Measurements from ENCODE around the gene TSPAN14. TPM values are rescaled to one million over a fixed set of nuclear protein-coding genes. Genes with fewer than 3 reads are reported as not detected.

The TSPAN14 gene
- total and polyA plus RNA-seq, 2 of the 8 experiments (the other 6 are each of a cell fraction or from before 2014, with no cell fraction given): 47.4 to 57.8 TPM

DNA sequence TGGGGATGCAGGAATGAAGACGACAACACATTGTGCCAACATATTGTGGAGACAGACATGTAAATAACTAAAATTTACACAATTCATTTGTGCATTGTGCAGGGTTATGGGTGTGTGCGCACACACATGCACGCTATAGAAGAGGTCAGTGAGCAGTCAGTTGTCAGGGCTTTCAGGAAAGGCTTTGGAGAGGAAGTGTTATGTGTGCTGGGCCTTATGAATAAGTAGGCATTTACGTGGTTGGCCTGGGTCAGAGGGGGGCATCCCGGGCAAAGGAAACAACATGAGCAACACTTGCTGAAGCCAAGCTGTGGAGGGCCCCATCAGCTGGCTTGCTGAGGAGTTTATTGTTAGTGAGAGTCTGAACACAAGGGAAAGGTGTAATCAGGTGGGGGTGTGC lies 41.6 kb upstream of the TSPAN14 start:
- H3K4me2 ChIP-seq (ENCODE audit: insufficient read depth in 1 of 2, low read depth in 2 of 2, low read length in 2 of 2): no peak overlapping the region
- peaks cover 4 to 14% (median 11%) of the 10 kb centered on the region in 4 experiments for H3K4me1 ChIP-seq (replicated peaks in 1 of 4; ENCODE audit: control insufficient read depth in 3 of 4, insufficient read depth in 4 of 4, low read length in 3 of 4)
- H4K20me1 ChIP-seq (replicated peaks in 1 of 2; ENCODE audit: control insufficient read depth in 1 of 2, insufficient read depth in 2 of 2, low read length in 2 of 2): peaks cover 20 to 37% of the 10 kb centered on the region in 2 experiments

More for the DNA sequence above, 41.6 kb upstream of the TSPAN14 start:
- H3K27ac ChIP-seq (ENCODE audit: low read depth, low read length): no peak overlapping the region
- no peak overlapping the region for H2AK5ac ChIP-seq (ENCODE audit: low read depth, low read length)
- no peaks in the 10 kb centered on the region; a peak in 3 of 8 replicates for H3K36me3 ChIP-seq (ENCODE audit: control insufficient read depth in 2 of 4, insufficient read depth in 4 of 4, low read length in 3 of 4)
- no peak overlapping the region for H4K91ac ChIP-seq (replicated peaks; ENCODE audit: insufficient read length, low read length)
- FAIRE-seq (no peak), DNase-seq (ENCODE audit: low read depth in 1 of 2, low spot score in 2 of 2) (no peak)
- H3K9ac ChIP-seq (replicated peaks in 1 of 4; ENCODE audit: extremely low read depth in 1 of 4, low read depth in 3 of 4, low read length in 3 of 4): no peak overlapping the region
- peaks cover 0 to 10% (median 8%) of the 10 kb centered on the region in 4 experiments; a peak in 4 of 7 replicates for H3K27me3 ChIP-seq (replicated peaks in 1 of 4; ENCODE audit: control insufficient read depth in 3 of 4, extremely low read depth in 1 of 4, insufficient read depth in 3 of 4, low read length in 3 of 4)
- no peak overlapping the region for H2BK120ac ChIP-seq (replicated peaks; ENCODE audit: low read depth, low read length)
- no peaks in the 10 kb centered on the region for H3K9me3 ChIP-seq (ENCODE audit: insufficient read depth in 2 of 2, low read depth in 1 of 2, low read length in 1 of 2)
- no peak overlapping the region for H3K4ac ChIP-seq (replicated peaks; ENCODE audit: insufficient read length, low read depth, low read length)
- H4K5ac ChIP-seq (ENCODE audit: insufficient read length, low read depth, low read length): no peak overlapping the region
- H3K18ac ChIP-seq (ENCODE audit: extremely low read depth, low read length): no peak overlapping the region
- H3K23ac ChIP-seq (ENCODE audit: insufficient read length): no peak overlapping the region
- peaks cover 0 to 22% of the 10 kb centered on the region in 2 experiments; a peak in 2 of 4 replicates for H3K79me2 ChIP-seq (ENCODE audit: control insufficient read depth in 1 of 2, insufficient read depth in 2 of 2, low read length in 2 of 2)
- 87% methylated on average over 5 of the region's 5 CpGs; no CpG with 5 or more reads in 1 of the 2 experiments for WGBS, 2 experiments (ENCODE audit: extremely low coverage in 1 of 2, insufficient coverage in 1 of 2, insufficient read length in 1 of 2, insufficient replicate concordance in 2 of 2, low coverage in 1 of 2, low lambda C conversion rate in 2 of 2, missing lambda C conversion rate in 1 of 2)
- CTCF ChIA-PET (ENCODE audit: partially characterized antibody): interaction anchor here (0.6 to 2.6 kb wide), 5 partner anchors 26 to 118 kb away, joined by 3 to 14 read pairs (median 4); no protein-coding TSS in a partner anchor
- no peak overlapping the region for H3K4me3 ChIP-seq (ENCODE audit: extremely low read depth in 1 of 4, insufficient read depth in 2 of 4, low read depth in 3 of 4, low read length in 4 of 4)
- peaks cover 9% of the 10 kb centered on the region; the same call in 1 of the 2 replicates for H3K23me2 ChIP-seq (ENCODE audit: low read depth, low read length)
- H2BK20ac ChIP-seq (ENCODE audit: low read length): no peak overlapping the region
- TF ChIP-seq, protein P1, sequence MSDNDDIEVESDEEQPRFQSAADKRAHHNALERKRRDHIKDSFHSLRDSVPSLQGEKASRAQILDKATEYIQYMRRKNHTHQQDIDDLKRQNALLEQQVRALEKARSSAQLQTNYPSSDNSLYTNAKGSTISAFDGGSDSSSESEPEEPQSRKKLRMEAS (IDR thresholded peaks at IDR 0.05): no peak
- TF ChIP-seq MAFK (IDR thresholded peaks at IDR 0.05; ENCODE audit: low read depth, low read length): no peak
- TF ChIP-seq CEBPB (IDR thresholded peaks at IDR 0.05; ENCODE audit: low read depth, low read length): no peak
- no peak for TF ChIP-seq TEAD4 (IDR thresholded peaks at IDR 0.05; ENCODE audit: low read depth, low read length)
- TF ChIP-seq EZH2 (IDR thresholded peaks at IDR 0.05; ENCODE audit: low read depth, low read length, severe bottlenecking): no peak
- POLR2A ChIA-PET (ENCODE audit: partially characterized antibody): no interaction called here
- no peak overlapping the region for H3K14ac ChIP-seq (ENCODE audit: insufficient read length)
- no peak overlapping the region for H2BK5ac ChIP-seq (ENCODE audit: low read depth, low read length)
- H2BK15ac ChIP-seq (ENCODE audit: low read length): no peak overlapping the region
- H3K56ac ChIP-seq (replicated peaks; ENCODE audit: insufficient read length, low read depth, low read length): no peak overlapping the region
- H2AFZ ChIP-seq (ENCODE audit: low read length): no peak overlapping the region
- no peak overlapping the region for H2BK12ac ChIP-seq (ENCODE audit: low read depth, low read length)
- no peak overlapping the region for H4K8ac ChIP-seq (ENCODE audit: extremely low read depth, insufficient read depth, low read length)
- peaks cover 5% of the 10 kb centered on the region for H3K79me1 ChIP-seq (ENCODE audit: low read depth, low read length)
